Measurements from ENCODE around the gene ECE1. TPM values are rescaled to one million over a fixed set of nuclear protein-coding genes. Genes with fewer than 3 reads are reported as not detected.

The ECE1 gene
- total and polyA plus RNA-seq, 2 donors (not counting 3 experiments of a cell fraction or from before 2014, with no cell fraction given): 437 to 562 TPM

- H2AFZ ChIP-seq (ENCODE audit: low read depth, low read length): no peak overlapping the region
- no peaks in the 10 kb centered on the region for H3K9me1 ChIP-seq (replicated peaks; ENCODE audit: control insufficient read depth, extremely low read depth, insufficient read depth, low read length)
- DNase-seq (ENCODE audit: low read depth, low spot score) (no peak), FAIRE-seq (no peak)
- TF ChIP-seq, protein P1, sequence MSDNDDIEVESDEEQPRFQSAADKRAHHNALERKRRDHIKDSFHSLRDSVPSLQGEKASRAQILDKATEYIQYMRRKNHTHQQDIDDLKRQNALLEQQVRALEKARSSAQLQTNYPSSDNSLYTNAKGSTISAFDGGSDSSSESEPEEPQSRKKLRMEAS (IDR thresholded peaks at IDR 0.05; ENCODE audit: insufficient read depth, insufficient read length): no peak
- TF ChIP-seq POLR2A (IDR thresholded peaks at IDR 0.05; ENCODE audit: low read depth, low read length) (no peak), FOS (IDR thresholded peaks at IDR 0.05; ENCODE audit: borderline replicate concordance, insufficient read depth, low read length) (no peak), MYC (IDR thresholded peaks at IDR 0.05; ENCODE audit: low read depth, low read length) (no peak), POLR2AphosphoS5 (IDR thresholded peaks at IDR 0.05; ENCODE audit: insufficient read depth, low read depth, low read length) (no peak)
- dilution Hi-C loops (cut with MboI; ENCODE audit: extremely low pct_ligation_motif_present, low sequenced_read_pairs): no loop called here
- no peak overlapping the region for H3K9ac ChIP-seq (replicated peaks; ENCODE audit: extremely low read depth, insufficient read depth, low read length)
- intact Hi-C loops (cut with micrococcal nuclease): no loop called here
- H3K9me3 ChIP-seq (replicated peaks; ENCODE audit: control insufficient read depth, insufficient read depth, low read length): no peaks in the 10 kb centered on the region
- no peaks in the 10 kb centered on the region for H3K27me3 ChIP-seq (ENCODE audit: control insufficient read depth in 2 of 2, insufficient read depth in 2 of 2, low read length in 2 of 2)
- H3K27ac ChIP-seq (ENCODE audit: insufficient read depth, low read depth, low read length): no peak overlapping the region
- ChIA-PET CTCF (interaction anchor here (1.1 to 5.1 kb wide), 6 partner anchors 10 to 136 kb away, joined by 3 to 155 read pairs (median 17); no protein-coding TSS in a partner anchor), POLR2A (no interaction called here)
- H3K36me3 ChIP-seq (ENCODE audit: control insufficient read depth in 2 of 2, extremely low read depth in 1 of 2, insufficient read depth in 2 of 2, low read length in 2 of 2): peaks cover 43 to 50% of the 10 kb centered on the region in 2 experiments
- BruUV-seq (replicated peaks): no TSS peak
- no peaks in the 10 kb centered on the region for H3K4me1 ChIP-seq (ENCODE audit: control insufficient read depth, extremely low read depth, insufficient read depth, low read length)
- H3K79me2 ChIP-seq (ENCODE audit: control insufficient read depth, insufficient read depth, low read length): no peaks in the 10 kb centered on the region
- H3K4me3 ChIP-seq (replicated peaks in 1 of 3; ENCODE audit: insufficient read depth in 1 of 3, low read depth in 1 of 3, low read length in 3 of 3): no peak overlapping the region
- H3K4me2 ChIP-seq (ENCODE audit: insufficient read depth, low read length): no peak overlapping the region
- H4K20me1 ChIP-seq (replicated peaks; ENCODE audit: control insufficient read depth, extremely low read depth, insufficient read depth, low read length): peaks cover 3% of the 10 kb centered on the region
Observed at GRCh38 chr1:21233490-21233889, 56.8 kb downstream of the ECE1 start.

- TF ChIP-seq MYC (IDR thresholded peaks at IDR 0.05; ENCODE audit: low read depth, low read length): no peak
- no peak for TF ChIP-seq GATA2 (IDR thresholded peaks at IDR 0.05; ENCODE audit: insufficient read depth, insufficient read length, low read depth, low read length)
- TF ChIP-seq FOS (IDR thresholded peaks at IDR 0.05; ENCODE audit: borderline replicate concordance, insufficient read depth, low read length): no peak
- peak; percentile 68 to 73 for TF ChIP-seq CTCF (IDR thresholded peaks at IDR 0.05; ENCODE audit: extremely low read depth in 1 of 2, insufficient read depth in 1 of 2, low read depth in 1 of 2, low read length in 2 of 2)
- no peak for TF ChIP-seq EZH2 (IDR thresholded peaks at IDR 0.05; ENCODE audit: borderline replicate concordance, low read depth, low read length, severe bottlenecking)
- no peak for TF ChIP-seq POLR2AphosphoS5 (IDR thresholded peaks at IDR 0.05; ENCODE audit: insufficient read depth, low read depth, low read length)
- TF ChIP-seq JUN (IDR thresholded peaks at IDR 0.05; ENCODE audit: borderline replicate concordance, insufficient read depth, insufficient read length, low read depth): no peak
- TF ChIP-seq, protein P1 (IDR thresholded peaks at IDR 0.05; ENCODE audit: insufficient read depth, insufficient read length): no peak
- Histone ChIP-seq H3K4me1 (ENCODE audit: control insufficient read depth, extremely low read depth, insufficient read depth, low read length) (no peaks in the 10 kb centered on the region), H3K9me1 (replicated peaks; ENCODE audit: control insufficient read depth, extremely low read depth, insufficient read depth, low read length) (no peaks in the 10 kb centered on the region), H3K9ac (replicated peaks; ENCODE audit: extremely low read depth, insufficient read depth, low read length) (no peak overlapping the region), H4K20me1 (replicated peaks; ENCODE audit: control insufficient read depth, extremely low read depth, insufficient read depth, low read length) (no peaks in the 10 kb centered on the region), H3K27ac (ENCODE audit: insufficient read depth, low read depth, low read length) (no peak overlapping the region), H2AFZ (ENCODE audit: low read depth, low read length) (no peak overlapping the region), H3K79me2 (ENCODE audit: control insufficient read depth, insufficient read depth, low read length) (no peaks in the 10 kb centered on the region), H3K9me3 (replicated peaks; ENCODE audit: control insufficient read depth, insufficient read depth, low read length) (no peaks in the 10 kb centered on the region), H3K27me3 (ENCODE audit: control insufficient read depth in 2 of 2, insufficient read depth in 2 of 2, low read length in 2 of 2) (no peaks in the 10 kb centered on the region), H3K4me3 (replicated peaks in 1 of 3; ENCODE audit: insufficient read depth in 1 of 3, low read depth in 1 of 3, low read length in 3 of 3) (no peak overlapping the region), H3K4me2 (ENCODE audit: insufficient read depth, low read length) (no peak overlapping the region), H3K36me3 (ENCODE audit: control insufficient read depth in 2 of 2, extremely low read depth in 1 of 2, insufficient read depth in 2 of 2, low read length in 2 of 2) (peaks cover 40 to 47% of the 10 kb centered on the region in 2 experiments)
- POLR2A ChIA-PET: no interaction called here
- DNase-seq (ENCODE audit: low read depth, low spot score) (peak; percentile 67), FAIRE-seq (peak; percentile 74)
- intact Hi-C loops (cut with micrococcal nuclease): loop anchor here (1.0 kb wide), 2 partner anchors 23 to 136 kb away; no protein-coding TSS in a partner anchor
- no TSS peak for BruUV-seq (replicated peaks)
- CTCF ChIA-PET: interaction anchor here (0.7 to 5.1 kb wide), 16 partner anchors 10 to 535 kb away, joined by 3 to 155 read pairs (median 4); no protein-coding TSS in a partner anchor
- dilution Hi-C loops (cut with MboI; ENCODE audit: extremely low pct_ligation_motif_present, low sequenced_read_pairs): no loop called here
Observed at GRCh38 chr1:21232044-21232443, 58.2 kb downstream of the ECE1 start.
